Neural progenitor cell (in vitro differentiated cells): Measurements from ENCODE around the gene FBLN1.

Experiments
- EZH2 ChIP-seq: fragments of 200-600 bp; sonication (generic); IDR thresholded peaks from 2 replicates; pipeline ENCODE4 v1.6.1; 2017; ENCODE audit warnings: antibody characterized with exemption, mild to moderate bottlenecking, moderate library complexity
- EZH2phosphoT487 ChIP-seq: fragments of 200-600 bp; sonication (generic); IDR thresholded peaks from 2 replicates; pipeline ENCODE4 v1.6.1; 2017; ENCODE audit warnings: antibody characterized with exemption
- TF ChIP-seq, protein P1 (sequence below): fragments of 200-600 bp; sonication (generic); IDR thresholded peaks from 2 replicates; pipeline ENCODE4 v1.5.1; 2017; ENCODE audit warnings: antibody characterized with exemption, mild to moderate bottlenecking

DNA sequence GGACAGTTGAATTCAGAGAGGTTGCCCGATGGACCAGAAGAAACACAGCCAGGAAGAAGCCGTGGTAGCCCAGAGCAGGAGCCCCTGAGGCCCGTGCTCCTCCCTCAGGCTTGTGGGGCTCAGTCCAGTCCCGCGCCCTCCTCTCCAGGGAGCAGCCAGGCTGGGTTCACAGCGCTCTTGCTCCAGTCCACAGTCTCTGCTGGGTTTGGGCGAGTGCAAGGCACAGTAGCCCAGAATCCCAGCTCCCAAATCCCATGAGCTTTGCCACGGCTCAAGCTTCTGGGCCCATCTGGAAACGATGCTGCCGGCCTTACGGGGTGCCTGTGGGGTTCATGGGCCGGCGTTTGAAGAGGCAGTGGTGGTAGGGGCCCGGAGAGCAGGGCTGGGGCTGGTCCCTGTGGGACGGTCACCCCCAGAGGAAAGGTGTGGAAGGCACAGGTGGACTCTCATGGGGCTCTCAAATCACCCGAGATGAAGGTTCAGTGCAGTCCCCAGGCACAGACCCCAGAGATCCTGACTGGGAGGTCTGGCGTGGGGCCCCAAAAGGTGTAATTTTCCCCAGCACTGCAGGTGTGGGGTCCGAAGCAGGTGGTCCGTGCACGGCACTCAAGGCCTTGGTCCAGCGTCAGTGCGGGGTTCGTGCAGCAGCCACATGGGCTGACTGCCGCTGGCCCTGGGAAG, 138.4 kb downstream of the FBLN1 start:
- TF ChIP-seq EZH2 (no peak), EZH2phosphoT487 (no peak)
- TF ChIP-seq, protein P1, sequence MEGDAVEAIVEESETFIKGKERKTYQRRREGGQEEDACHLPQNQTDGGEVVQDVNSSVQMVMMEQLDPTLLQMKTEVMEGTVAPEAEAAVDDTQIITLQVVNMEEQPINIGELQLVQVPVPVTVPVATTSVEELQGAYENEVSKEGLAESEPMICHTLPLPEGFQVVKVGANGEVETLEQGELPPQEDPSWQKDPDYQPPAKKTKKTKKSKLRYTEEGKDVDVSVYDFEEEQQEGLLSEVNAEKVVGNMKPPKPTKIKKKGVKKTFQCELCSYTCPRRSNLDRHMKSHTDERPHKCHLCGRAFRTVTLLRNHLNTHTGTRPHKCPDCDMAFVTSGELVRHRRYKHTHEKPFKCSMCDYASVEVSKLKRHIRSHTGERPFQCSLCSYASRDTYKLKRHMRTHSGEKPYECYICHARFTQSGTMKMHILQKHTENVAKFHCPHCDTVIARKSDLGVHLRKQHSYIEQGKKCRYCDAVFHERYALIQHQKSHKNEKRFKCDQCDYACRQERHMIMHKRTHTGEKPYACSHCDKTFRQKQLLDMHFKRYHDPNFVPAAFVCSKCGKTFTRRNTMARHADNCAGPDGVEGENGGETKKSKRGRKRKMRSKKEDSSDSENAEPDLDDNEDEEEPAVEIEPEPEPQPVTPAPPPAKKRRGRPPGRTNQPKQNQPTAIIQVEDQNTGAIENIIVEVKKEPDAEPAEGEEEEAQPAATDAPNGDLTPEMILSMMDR: no peak
